ENCODE measurements around the gene PPP2R5C.
"Not testable (repeated sequence)": the region's sequence is repeated elsewhere in the genome, so short reads cannot be mapped to it uniquely, and the experiment has no call there.

PPP2R5C gene

GRCh38 chr14:101727611-101728366, 33.7 kb upstream of the PPP2R5C start:
- DNase-seq: no peak

DNA sequence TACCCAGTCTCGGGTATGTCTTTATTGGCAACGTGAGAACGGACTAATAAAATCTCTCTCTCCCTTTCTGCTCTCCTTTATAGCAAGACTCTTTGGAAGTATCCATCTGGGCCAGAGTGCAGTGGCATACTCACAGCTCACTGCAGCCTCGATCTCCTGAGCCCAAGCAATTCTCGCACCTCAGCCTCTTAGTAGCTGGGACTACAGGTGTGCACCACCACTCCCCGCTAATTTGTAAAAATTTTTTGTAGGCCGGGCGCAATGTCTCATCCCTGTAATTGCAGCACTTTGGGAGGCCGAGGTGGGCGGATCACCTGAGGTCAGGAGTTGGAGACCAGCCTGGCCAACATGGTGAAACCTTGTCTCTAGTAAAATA, 33.2 kb upstream of the PPP2R5C start:
- DNase-seq: no peak

DNA sequence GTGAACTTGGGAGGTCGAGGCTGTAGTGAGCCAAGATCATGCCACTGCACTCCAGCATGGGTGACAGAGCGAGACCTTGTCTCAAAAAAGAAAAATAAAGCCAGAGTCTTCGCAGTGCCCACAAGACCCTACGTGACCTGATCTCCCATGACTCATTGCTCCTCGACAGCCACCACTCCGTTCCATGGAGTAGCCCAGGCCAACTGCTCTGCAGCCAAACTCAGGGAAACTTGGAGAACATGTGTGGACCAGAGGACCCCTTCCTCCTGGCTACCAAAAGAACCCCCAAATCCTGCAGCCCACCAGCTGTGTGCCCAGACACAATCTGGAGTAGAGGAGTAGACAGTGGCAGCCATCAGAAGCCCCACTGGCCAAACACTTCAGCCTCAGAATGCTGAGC, 32.1 kb upstream of the PPP2R5C start:
- no peak for DNase-seq

DNA sequence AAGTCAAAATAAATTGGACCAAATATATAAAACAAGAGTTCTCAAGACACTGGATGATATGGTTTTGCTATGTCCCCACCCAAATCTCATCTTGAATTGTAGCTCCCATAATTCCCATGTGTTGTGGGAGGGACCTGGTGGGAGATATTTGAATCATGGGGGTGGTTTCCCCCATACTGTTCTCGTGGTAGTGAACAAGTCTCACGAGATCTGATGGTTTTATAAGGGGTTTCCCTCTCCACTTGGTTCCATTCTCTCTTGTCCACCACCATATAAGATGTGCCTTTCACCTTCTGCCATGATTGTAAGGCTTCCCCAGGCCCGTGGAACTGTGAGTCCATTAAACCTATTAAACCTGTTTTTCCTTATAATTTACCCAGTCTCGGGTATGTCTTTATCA, 31.4 kb upstream of the PPP2R5C start:
- DNase-seq: not testable (repeated sequence)

DNA sequence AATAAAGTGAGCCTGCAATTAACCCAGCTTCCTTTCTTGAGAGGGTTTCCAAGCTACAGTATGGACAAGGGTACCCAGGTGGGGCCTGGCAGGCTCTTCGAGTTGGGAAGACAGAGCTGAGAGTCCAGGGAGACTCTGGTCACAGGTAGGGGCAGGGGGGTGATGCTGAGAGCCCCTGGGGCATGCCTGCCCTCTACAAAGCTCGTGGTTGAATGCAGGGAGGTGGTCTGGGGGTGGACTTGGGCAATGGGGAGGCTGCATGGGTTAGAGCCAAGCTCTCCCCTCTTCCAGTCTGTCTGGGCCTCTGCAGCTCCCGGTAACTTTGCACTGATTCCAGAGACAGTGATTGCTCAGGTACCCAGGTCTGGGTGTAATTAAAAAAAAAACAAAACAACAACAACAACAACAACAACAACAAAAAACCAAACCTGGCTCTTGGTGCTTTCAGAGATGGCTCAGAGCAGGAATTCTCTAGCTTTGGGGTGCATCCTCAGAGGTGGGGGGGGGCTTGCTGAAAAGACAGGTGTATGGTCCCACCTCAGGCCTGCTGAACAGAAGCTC, 30.8 kb upstream of the PPP2R5C start:
- DNase-seq: no peak

DNA sequence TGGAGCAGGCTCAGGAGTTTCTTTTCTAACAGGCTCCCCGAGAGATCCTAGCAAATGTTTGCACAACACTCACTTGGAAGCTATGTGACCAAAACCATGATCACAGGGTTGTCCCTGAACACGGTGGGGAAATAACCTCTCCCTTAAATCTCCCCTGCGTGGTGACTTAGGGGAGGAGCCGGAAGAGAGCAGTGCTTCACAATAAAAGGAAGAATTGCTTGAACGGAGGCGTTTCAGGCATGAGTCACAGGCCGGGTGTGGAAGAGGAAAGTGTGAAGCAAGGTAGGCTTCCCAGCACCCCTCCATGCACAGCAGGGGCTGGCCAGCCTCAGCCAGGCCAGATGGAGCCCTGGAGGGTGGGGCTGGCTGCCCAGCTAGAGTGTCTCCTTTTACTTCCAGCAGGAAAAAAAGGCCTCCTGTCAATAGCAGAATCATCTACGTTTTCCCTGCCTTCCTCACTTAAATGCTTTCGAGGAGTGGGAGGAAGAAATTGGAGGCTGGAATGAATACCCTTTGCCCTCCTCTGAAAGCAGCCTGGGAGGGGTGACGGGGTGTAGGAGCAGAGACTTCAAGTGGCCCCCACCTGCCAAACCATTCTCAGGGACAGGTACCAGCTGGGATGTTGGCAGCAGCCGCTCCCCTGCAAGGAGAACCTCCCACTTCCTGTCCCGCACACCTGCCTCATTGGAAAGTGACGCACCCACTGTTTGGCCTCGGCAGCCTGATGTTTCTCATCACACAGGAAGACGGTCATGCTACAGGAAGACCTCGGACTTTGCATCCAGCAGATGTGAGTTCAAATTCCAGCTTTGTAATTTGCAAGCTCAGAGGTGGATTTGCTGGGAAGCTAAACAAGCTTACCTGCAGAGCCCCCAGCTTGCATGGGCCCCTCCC, 30.1 kb upstream of the PPP2R5C start:
- peak; percentile 80 for DNase-seq

- no peak for DNase-seq
Observed at GRCh38 chr14:101732118-101732517, 29.4 kb upstream of the PPP2R5C start.

GRCh38 chr14:101733211-101733610, 28.3 kb upstream of the PPP2R5C start:
- no peak for DNase-seq

DNA sequence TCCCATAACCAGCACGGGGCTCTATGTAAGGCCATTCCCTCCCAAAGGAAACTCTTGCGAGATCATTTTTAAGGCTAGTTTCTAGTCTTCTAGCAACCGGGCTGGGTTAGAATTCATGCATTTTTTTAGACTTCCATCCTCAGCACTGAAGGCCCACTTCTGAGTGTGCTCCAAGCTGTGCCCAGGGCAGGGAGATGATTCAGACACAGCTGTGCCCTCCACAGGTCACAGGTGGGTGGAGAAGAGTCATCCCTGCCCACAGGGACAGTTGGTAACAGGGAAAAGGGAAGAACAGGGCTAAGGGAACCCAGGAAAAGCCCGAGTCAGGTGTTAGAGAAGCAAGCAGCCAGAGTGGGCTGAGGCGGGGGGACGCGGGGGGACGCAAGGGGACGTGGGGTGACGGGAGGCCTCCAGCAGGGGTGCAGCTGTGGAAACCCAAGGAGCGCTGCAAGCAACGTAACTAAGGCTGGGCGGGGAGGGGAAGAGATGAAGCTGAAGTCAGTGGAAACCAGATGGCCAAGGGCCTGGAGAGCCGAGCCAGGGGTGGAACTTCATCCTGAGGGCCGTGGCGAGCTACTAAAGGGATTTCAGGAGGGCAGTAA, 27.2 kb upstream of the PPP2R5C start:
- no peak for DNase-seq

DNA sequence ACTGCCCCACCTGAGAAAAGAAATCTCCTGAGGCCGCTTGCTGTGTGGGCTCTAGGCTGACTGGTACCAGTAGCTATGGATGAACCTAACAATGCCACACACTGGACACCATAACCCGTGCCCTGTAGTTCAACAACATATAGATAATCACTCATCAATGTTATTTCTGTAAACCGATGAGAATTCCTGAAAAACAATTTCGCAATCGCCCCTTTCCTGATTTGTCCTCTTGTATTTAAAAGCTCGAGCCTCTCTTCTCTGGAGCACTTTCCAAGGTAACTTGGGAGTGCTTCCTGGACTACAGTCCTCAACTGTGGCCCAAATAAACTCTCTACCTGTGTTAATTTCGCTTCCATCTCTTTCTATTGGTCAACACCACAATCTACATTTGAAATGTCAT, 26.1 kb upstream of the PPP2R5C start:
- no peak for DNase-seq

DNA sequence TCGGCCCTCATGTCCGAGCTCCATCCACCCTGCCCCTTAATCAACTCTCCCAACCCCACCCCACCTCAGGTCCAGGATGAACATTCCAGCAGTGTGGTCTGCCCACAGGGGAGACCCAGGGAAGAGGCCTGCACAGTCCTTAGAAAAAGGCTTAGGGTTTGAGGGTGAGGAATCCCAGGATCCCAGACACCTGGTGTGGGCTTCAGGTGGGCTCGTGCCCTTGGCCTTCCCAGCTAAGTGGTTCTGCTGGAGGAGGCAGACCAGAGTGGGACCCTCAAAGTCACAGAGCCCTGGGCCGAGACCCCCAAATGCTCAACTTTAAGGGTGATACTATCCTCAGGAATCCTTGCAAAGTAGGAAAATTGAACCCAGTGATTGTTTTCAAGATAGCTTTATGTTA, 25.4 kb upstream of the PPP2R5C start:
- DNase-seq: no peak

DNA sequence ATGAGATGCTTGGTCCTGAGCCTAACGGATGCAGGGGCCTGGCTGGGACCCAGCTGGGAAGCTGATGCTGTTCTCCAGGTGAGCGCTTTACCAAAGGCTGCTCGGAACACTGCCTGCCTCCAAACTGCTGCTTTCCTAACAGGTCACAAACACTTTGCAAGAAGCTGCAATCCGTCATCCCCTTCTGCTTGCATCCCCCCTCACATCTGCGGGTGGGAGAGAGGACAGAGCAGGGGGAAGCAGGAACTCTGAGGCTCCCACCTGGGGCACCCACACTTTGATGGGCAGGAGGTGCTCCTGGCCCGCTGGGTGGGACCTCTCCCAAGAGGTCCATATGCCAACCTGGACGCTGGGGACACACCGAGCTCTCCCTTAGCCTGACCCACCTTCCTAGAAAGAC, 24.9 kb upstream of the PPP2R5C start:
- no peak for DNase-seq

- no peak for DNase-seq
Observed at GRCh38 chr14:101737414-101738339, 23.8 kb upstream of the PPP2R5C start.

- no peak for DNase-seq
Observed at GRCh38 chr14:101738703-101739320, 22.7 kb upstream of the PPP2R5C start.

DNA sequence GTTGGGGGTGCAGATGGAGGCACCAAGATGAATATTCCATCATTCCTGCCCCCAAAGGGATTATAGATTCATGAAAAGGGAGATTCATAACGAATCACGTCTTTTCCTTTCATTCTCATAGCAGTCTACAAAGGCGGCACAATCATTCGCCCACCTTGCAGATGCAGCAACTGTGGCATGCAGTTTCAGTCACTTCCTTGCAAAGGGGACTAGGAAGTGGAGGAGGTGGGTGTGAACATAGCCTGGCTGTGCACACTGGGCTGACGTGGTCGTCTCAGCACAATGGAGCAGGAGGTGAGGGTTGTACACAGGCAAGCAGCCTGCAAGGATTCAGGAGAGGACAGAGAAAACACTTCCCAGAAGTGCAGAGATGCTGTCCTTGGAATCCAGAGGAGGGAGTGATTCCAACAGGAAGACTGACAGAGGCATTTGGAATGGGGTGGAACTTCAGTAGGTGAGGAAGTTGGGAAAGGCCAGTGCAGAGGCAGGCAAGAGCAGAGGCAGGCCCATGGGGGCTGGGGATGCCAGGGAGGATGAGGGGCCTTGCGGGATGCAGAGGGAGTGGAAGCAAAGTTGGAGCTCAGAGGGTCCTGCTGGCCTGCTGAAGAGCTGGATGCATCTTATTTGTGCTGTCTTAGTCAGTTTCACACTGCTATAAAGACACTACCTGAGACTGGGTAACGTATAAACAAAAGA, 21.9 kb upstream of the PPP2R5C start:
- no peak for DNase-seq

GRCh38 chr14:101740981-101741380, 20.5 kb upstream of the PPP2R5C start:
- no peak for DNase-seq

GRCh38 chr14:101743701-101744100, 17.8 kb upstream of the PPP2R5C start:
- no peak for DNase-seq

- not testable (repeated sequence) for DNase-seq
Observed at GRCh38 chr14:101744382-101744781, 17.1 kb upstream of the PPP2R5C start.

GRCh38 chr14:101749756-101750155, 11.8 kb upstream of the PPP2R5C start:
- not testable (repeated sequence) for DNase-seq

GRCh38 chr14:101754893-101755292, 6.6 kb upstream of the PPP2R5C start:
- no peak for DNase-seq

Measured in NCI-H2171 (cell line).